ENCODE data around the gene GRM6.

Gene GRM6

GRCh38 chr5:178994580-178995340, at the start of gene GRM6:
Gene GRM6, minus strand, starts transcription at chr5:178995320. Its CDS starts 376 bp downstream, at chr5:178994944.
- no peak for DNase-seq (ENCODE audit: low read depth)

- no peak for DNase-seq (ENCODE audit: low read depth)
Observed at GRCh38 chr5:179044765-179045164, 49.6 kb upstream of the GRM6 start.

GRCh38 chr5:179033004-179033580, 38.0 kb upstream of the GRM6 start:
- no peak for DNase-seq (ENCODE audit: low read depth)

GRCh38 chr5:179023528-179024189, 28.5 kb upstream of the GRM6 start, which contains the start of gene ZNF879:
Gene ZNF879, plus strand, starts transcription at chr5:179023804. Its CDS starts 1,201 bp downstream, at chr5:179025005.
- peak; percentile 94 for DNase-seq (ENCODE audit: low read depth)

- peak; percentile 5 for DNase-seq (ENCODE audit: low read depth)
Observed at GRCh38 chr5:179008667-179009066, 13.5 kb upstream of the GRM6 start.

GRCh38 chr5:179006564-179006963, 11.4 kb upstream of the GRM6 start:
- no peak for DNase-seq (ENCODE audit: low read depth)

GRCh38 chr5:178998441-178998840, 3.3 kb upstream of the GRM6 start:
- no peak for DNase-seq (ENCODE audit: low read depth)

GRCh38 chr5:178997191-178997590, 2.1 kb upstream of the GRM6 start:
- no peak for DNase-seq (ENCODE audit: low read depth)

GRCh38 chr5:178996156-178996555, 1.0 kb upstream of the GRM6 start:
- DNase-seq (ENCODE audit: low read depth): no peak

- DNase-seq (ENCODE audit: low read depth): no peak
Observed at GRCh38 chr5:178995341-178995690, 196 bp upstream of the GRM6 start.

GRCh38 chr5:178993955-178994579, 1.1 kb downstream of the GRM6 start:
- no peak for DNase-seq (ENCODE audit: low read depth)

GRCh38 chr5:178993236-178993765, 1.8 kb downstream of the GRM6 start:
- no peak for DNase-seq (ENCODE audit: low read depth)

GRCh38 chr5:178992291-178992895, 2.7 kb downstream of the GRM6 start:
- DNase-seq (ENCODE audit: low read depth): no peak

GRCh38 chr5:178991190-178992145, 3.7 kb downstream of the GRM6 start:
- DNase-seq (ENCODE audit: low read depth): no peak

GRCh38 chr5:178990491-178990890, 4.6 kb downstream of the GRM6 start:
- DNase-seq (ENCODE audit: low read depth): no peak

- DNase-seq (ENCODE audit: low read depth): no peak
Observed at GRCh38 chr5:178989311-178989710, 5.8 kb downstream of the GRM6 start.

GRCh38 chr5:178988436-178989220, 6.5 kb downstream of the GRM6 start:
- DNase-seq (ENCODE audit: low read depth): no peak

GRCh38 chr5:178986326-178986960, 8.7 kb downstream of the GRM6 start:
- no peak for DNase-seq (ENCODE audit: low read depth)

All from ELR (cell line).